Measurements from ENCODE around the gene PPP2R5E. TPM values are rescaled to one million over a fixed set of nuclear protein-coding genes. Genes with fewer than 3 reads are reported as not detected.
A peak's percentile ranks its signal among the peaks of the same experiment; 100 is the strongest.

Gene PPP2R5E
- total and polyA plus RNA-seq, 8 donors, result 33.4 to 45.3 (median 38.5) TPM

DNA sequence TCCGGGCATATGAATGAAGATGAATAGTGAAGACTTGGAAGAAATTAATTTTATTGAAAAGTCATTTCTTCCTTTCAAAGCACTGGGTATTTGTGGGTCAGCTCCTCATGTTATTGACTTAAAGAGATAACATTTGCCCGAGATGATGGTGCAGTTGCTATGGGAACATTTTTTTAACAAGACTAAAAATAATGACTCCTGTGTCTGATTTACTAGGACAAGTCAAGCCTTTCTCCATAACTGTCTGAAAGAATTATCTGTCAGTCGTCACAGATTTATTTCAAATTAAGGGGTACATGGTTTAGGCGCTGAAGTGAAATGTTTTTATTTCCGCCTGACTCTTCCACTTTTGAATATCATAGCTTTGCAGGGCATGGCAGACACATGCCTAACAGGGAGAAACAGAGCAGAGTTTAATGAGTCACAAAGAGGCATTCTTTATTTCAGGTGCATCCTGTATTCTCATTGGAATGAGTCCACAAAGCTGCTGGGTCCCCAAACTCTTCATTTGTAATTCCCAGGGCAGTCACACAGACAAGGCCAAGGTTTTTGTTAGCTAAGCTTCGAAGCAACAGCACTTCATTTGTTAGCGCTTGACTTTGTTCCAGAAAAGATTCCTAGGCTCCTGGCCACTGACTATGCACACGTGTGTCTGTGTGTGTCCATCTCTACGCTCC, 220.1 kb downstream of the PPP2R5E start:
- DNase-seq (peak in 1 of 4 donors; percentile 5), ATAC-seq (no peak)
- Histone ChIP-seq H3K4me1 (no peaks in the 10 kb centered on the region), H3K4me3 (no peak overlapping the region), H3K36me3 (no peaks in the 10 kb centered on the region), H3K27ac (no peak overlapping the region), H3K27me3 (no peaks in the 10 kb centered on the region), H3K9me3 (no peaks in the 10 kb centered on the region)
- no peak for TF ChIP-seq CTCF (IDR thresholded peaks at IDR 0.05)
- intact Hi-C loops (cut with DNase I), result no loop called here

GRCh38 chr14:63322472-63322871, 220.7 kb downstream of the PPP2R5E start:
- intact Hi-C loops (cut with DNase I), result no loop called here
- Histone ChIP-seq H3K4me3 (no peak overlapping the region), H3K9me3 (no peaks in the 10 kb centered on the region), H3K4me1 (no peaks in the 10 kb centered on the region), H3K36me3 (no peaks in the 10 kb centered on the region), H3K27ac (no peak overlapping the region), H3K27me3 (no peaks in the 10 kb centered on the region)
- no peak for TF ChIP-seq CTCF (IDR thresholded peaks at IDR 0.05)
- DNase-seq, result no peak
- no peak for ATAC-seq

Other genes with a start within 250 kb of the PPP2R5E start
- not detected for gene GPHB5, start 224.4 kb downstream of the PPP2R5E start, total RNA-seq
- not detected for gene GPHB5, start 224.4 kb downstream of the PPP2R5E start, polyA plus RNA-seq (ENCODE audit: insufficient read length in 6 of 6)
- 10 to 100 TPM; 10.9 to 13.4 TPM for gene WDR89, start 98.5 kb upstream of the PPP2R5E start, total RNA-seq
- 10 to 100 TPM; 20.2 to 23.9 (median 22.1) TPM for gene WDR89, start 98.5 kb upstream of the PPP2R5E start, polyA plus RNA-seq (ENCODE audit: insufficient read length in 6 of 6)
- gene SGPP1, start 184.7 kb upstream of the PPP2R5E start, total RNA-seq, result 10 to 100 TPM; 19.8 to 21.6 TPM
- 10 to 100 TPM; 19.4 to 26.3 (median 21.9) TPM for gene SGPP1, start 184.7 kb upstream of the PPP2R5E start, polyA plus RNA-seq (ENCODE audit: insufficient read length in 6 of 6)

Data from left lung (tissue), 10 donors.